ENCODE results near the gene GCNT1.

The GCNT1 gene

GRCh38 chr9:76525196-76525595, 66.2 kb downstream of the GCNT1 start:
- no peak for TF ChIP-seq CTCF (conservative IDR thresholded peaks at IDR 0.05; ENCODE audit: low read depth, low read length)
- H3K4me3 ChIP-seq (IDR thresholded peaks at IDR 0.05; ENCODE audit: insufficient read depth, low read depth, low read length), result no peak overlapping the region
- H3K36me3 ChIP-seq (ENCODE audit: insufficient read depth), result no peaks in the 10 kb centered on the region
- no peaks in the 10 kb centered on the region for H3K79me2 ChIP-seq (ENCODE audit: insufficient read depth, low read depth)
- no peak overlapping the region for H3K4me2 ChIP-seq
- H3K9ac ChIP-seq, result no peak overlapping the region
- H4K20me1 ChIP-seq (ENCODE audit: insufficient read depth), result no peaks in the 10 kb centered on the region
- H2AFZ ChIP-seq (ENCODE audit: low read depth), result no peak overlapping the region
- H3K4me1 ChIP-seq (ENCODE audit: low read depth, poor library complexity, severe bottlenecking), result peaks cover 3% of the 10 kb centered on the region
- H3K27me3 ChIP-seq (ENCODE audit: insufficient read depth, low read depth), result no peaks in the 10 kb centered on the region
- no peak overlapping the region for H3K27ac ChIP-seq

- Histone ChIP-seq H3K36me3 (ENCODE audit: insufficient read depth) (no peaks in the 10 kb centered on the region), H3K79me2 (ENCODE audit: insufficient read depth, low read depth) (no peaks in the 10 kb centered on the region), H3K4me2 (no peak overlapping the region), H4K20me1 (ENCODE audit: insufficient read depth) (no peaks in the 10 kb centered on the region), H3K4me3 (IDR thresholded peaks at IDR 0.05; ENCODE audit: insufficient read depth, low read depth, low read length) (no peak overlapping the region), H2AFZ (ENCODE audit: low read depth) (no peak overlapping the region), H3K27ac (no peak overlapping the region), H3K9ac (no peak overlapping the region), H3K27me3 (ENCODE audit: insufficient read depth, low read depth) (no peaks in the 10 kb centered on the region), H3K4me1 (ENCODE audit: low read depth, poor library complexity, severe bottlenecking) (peaks cover 11% of the 10 kb centered on the region)
- TF ChIP-seq CTCF (conservative IDR thresholded peaks at IDR 0.05; ENCODE audit: low read depth, low read length), result no peak
Measured at GRCh38 chr9:76526026-76526425, 67.0 kb downstream of the GCNT1 start.

GRCh38 chr9:76528056-76528455, 69.1 kb downstream of the GCNT1 start:
- H2AFZ ChIP-seq (ENCODE audit: low read depth), result no peak overlapping the region
- H3K4me2 ChIP-seq, result no peak overlapping the region
- H3K79me2 ChIP-seq (ENCODE audit: insufficient read depth, low read depth), result no peaks in the 10 kb centered on the region
- peaks cover 15% of the 10 kb centered on the region for H3K4me1 ChIP-seq (ENCODE audit: low read depth, poor library complexity, severe bottlenecking)
- no peak for TF ChIP-seq CTCF (conservative IDR thresholded peaks at IDR 0.05; ENCODE audit: low read depth, low read length)
- H3K4me3 ChIP-seq (IDR thresholded peaks at IDR 0.05; ENCODE audit: insufficient read depth, low read depth, low read length), result no peak overlapping the region
- H4K20me1 ChIP-seq (ENCODE audit: insufficient read depth), result no peaks in the 10 kb centered on the region
- H3K27me3 ChIP-seq (ENCODE audit: insufficient read depth, low read depth), result no peaks in the 10 kb centered on the region
- no peak overlapping the region for H3K27ac ChIP-seq
- no peak overlapping the region for H3K9ac ChIP-seq
- H3K36me3 ChIP-seq (ENCODE audit: insufficient read depth), result no peaks in the 10 kb centered on the region

GRCh38 chr9:76528642-76529190, 69.7 kb downstream of the GCNT1 start:
- Histone ChIP-seq H3K9ac (no peak overlapping the region), H3K27me3 (ENCODE audit: insufficient read depth, low read depth) (no peaks in the 10 kb centered on the region), H2AFZ (ENCODE audit: low read depth) (no peak overlapping the region), H3K4me3 (IDR thresholded peaks at IDR 0.05; ENCODE audit: insufficient read depth, low read depth, low read length) (no peak overlapping the region), H3K27ac (no peak overlapping the region), H3K4me1 (ENCODE audit: low read depth, poor library complexity, severe bottlenecking) (peaks cover 15% of the 10 kb centered on the region), H3K4me2 (no peak overlapping the region), H3K36me3 (ENCODE audit: insufficient read depth) (no peaks in the 10 kb centered on the region), H3K79me2 (ENCODE audit: insufficient read depth, low read depth) (no peaks in the 10 kb centered on the region), H4K20me1 (ENCODE audit: insufficient read depth) (no peaks in the 10 kb centered on the region)
- no peak for TF ChIP-seq CTCF (conservative IDR thresholded peaks at IDR 0.05; ENCODE audit: low read depth, low read length)
